22Rv1 (cell line): ENCODE measurements around the gene WDFY3.

Source experiments
- CTCF ChIP-seq: fragments of 450-650 bp; IDR thresholded peaks from 2 replicates; pipeline ENCODE4 v1.5.1; 2017; ENCODE audit warnings: mild to moderate bottlenecking
- ZFX ChIP-seq: fragments of 450-650 bp; IDR thresholded peaks from 2 replicates; pipeline ENCODE4 v1.6.1; 2017; ENCODE audit warnings: antibody characterized with exemption, borderline replicate concordance

- TF ChIP-seq CTCF (no peak), ZFX (no peak)
Measured at GRCh38 chr4:84734037-84734436, 232.5 kb downstream of the WDFY3 start.
